ENCODE data around the gene PLXNA4. TPM values are rescaled to one million over a fixed set of nuclear protein-coding genes. Genes with fewer than 3 reads are reported as not detected.

PLXNA4 gene
- total RNA-seq, 1 experiment from 2014 or later, result not detected

- ChIA-PET CTCF (interaction anchor here (0.6 kb wide), 1 partner anchor 17 kb away, joined by 4 read pairs; no protein-coding TSS in a partner anchor), POLR2A (interaction anchor here (0.6 kb wide), 1 partner anchor 1226 kb away, joined by 3 read pairs; no protein-coding TSS in a partner anchor)
- H3K36me3 Mint-ChIP-seq (ENCODE audit: insufficient read depth, unreplicated experiment), result no peaks in the 10 kb centered on the region
- TF ChIP-seq, protein P1, sequence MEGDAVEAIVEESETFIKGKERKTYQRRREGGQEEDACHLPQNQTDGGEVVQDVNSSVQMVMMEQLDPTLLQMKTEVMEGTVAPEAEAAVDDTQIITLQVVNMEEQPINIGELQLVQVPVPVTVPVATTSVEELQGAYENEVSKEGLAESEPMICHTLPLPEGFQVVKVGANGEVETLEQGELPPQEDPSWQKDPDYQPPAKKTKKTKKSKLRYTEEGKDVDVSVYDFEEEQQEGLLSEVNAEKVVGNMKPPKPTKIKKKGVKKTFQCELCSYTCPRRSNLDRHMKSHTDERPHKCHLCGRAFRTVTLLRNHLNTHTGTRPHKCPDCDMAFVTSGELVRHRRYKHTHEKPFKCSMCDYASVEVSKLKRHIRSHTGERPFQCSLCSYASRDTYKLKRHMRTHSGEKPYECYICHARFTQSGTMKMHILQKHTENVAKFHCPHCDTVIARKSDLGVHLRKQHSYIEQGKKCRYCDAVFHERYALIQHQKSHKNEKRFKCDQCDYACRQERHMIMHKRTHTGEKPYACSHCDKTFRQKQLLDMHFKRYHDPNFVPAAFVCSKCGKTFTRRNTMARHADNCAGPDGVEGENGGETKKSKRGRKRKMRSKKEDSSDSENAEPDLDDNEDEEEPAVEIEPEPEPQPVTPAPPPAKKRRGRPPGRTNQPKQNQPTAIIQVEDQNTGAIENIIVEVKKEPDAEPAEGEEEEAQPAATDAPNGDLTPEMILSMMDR (IDR thresholded peaks at IDR 0.05; ENCODE audit: unreplicated experiment), result no peak
- no peak overlapping the region for H3K4me3 Mint-ChIP-seq (ENCODE audit: unreplicated experiment)
- no peak overlapping the region for H3K27ac Mint-ChIP-seq (ENCODE audit: low read depth, unreplicated experiment)
- intact Hi-C loops (cut with micrococcal nuclease), result no loop called here
- no peaks in the 10 kb centered on the region for H3K4me1 Mint-ChIP-seq (ENCODE audit: insufficient read depth, unreplicated experiment)
- DNase-seq (ENCODE audit: unreplicated experiment), result no peak
- peaks cover 7% of the 10 kb centered on the region for H3K9me3 Mint-ChIP-seq (ENCODE audit: unreplicated experiment)
- BruUV-seq (replicated peaks), result no TSS peak
- H3K27me3 Mint-ChIP-seq (ENCODE audit: insufficient read depth, unreplicated experiment), result peaks cover 26% of the 10 kb centered on the region
These were observed 215.1 kb downstream of the PLXNA4 start for GRCh38 chr7:132361146-132361545.

- Mint-ChIP-seq H3K27me3 (ENCODE audit: insufficient read depth, unreplicated experiment) (peaks cover 30% of the 10 kb centered on the region), H3K36me3 (ENCODE audit: insufficient read depth, unreplicated experiment) (no peaks in the 10 kb centered on the region), H3K4me1 (ENCODE audit: insufficient read depth, unreplicated experiment) (no peaks in the 10 kb centered on the region), H3K27ac (ENCODE audit: low read depth, unreplicated experiment) (no peak overlapping the region), H3K4me3 (ENCODE audit: unreplicated experiment) (no peak overlapping the region), H3K9me3 (ENCODE audit: unreplicated experiment) (peaks cover 7% of the 10 kb centered on the region)
- ChIA-PET POLR2A (no interaction called here), CTCF (interaction anchor here (0.8 kb wide), 1 partner anchor 47 kb away, joined by 4 read pairs; no protein-coding TSS in a partner anchor)
- TF ChIP-seq, protein P1 (IDR thresholded peaks at IDR 0.05; ENCODE audit: unreplicated experiment), result no peak
- intact Hi-C loops (cut with micrococcal nuclease), result no loop called here
- no peak for DNase-seq (ENCODE audit: unreplicated experiment)
- no TSS peak for BruUV-seq (replicated peaks)
These were observed 216.5 kb downstream of the PLXNA4 start for GRCh38 chr7:132359743-132360142.

GRCh38 chr7:132355048-132355447 is 221.2 kb downstream of the PLXNA4 start:
- no peaks in the 10 kb centered on the region for H3K36me3 Mint-ChIP-seq (ENCODE audit: insufficient read depth, unreplicated experiment)
- DNase-seq (ENCODE audit: unreplicated experiment), result no peak
- ChIA-PET POLR2A (interaction anchor here (0.7 kb wide), 1 partner anchor 15 kb away, joined by 3 read pairs; no protein-coding TSS in a partner anchor), CTCF (no interaction called here)
- no peak overlapping the region for H3K4me3 Mint-ChIP-seq (ENCODE audit: unreplicated experiment)
- no TSS peak for BruUV-seq (replicated peaks)
- H3K27ac Mint-ChIP-seq (ENCODE audit: low read depth, unreplicated experiment), result no peak overlapping the region
- intact Hi-C loops (cut with micrococcal nuclease), result no loop called here
- H3K4me1 Mint-ChIP-seq (ENCODE audit: insufficient read depth, unreplicated experiment), result no peaks in the 10 kb centered on the region
- H3K27me3 Mint-ChIP-seq (ENCODE audit: insufficient read depth, unreplicated experiment), result peaks cover 56% of the 10 kb centered on the region
- no peaks in the 10 kb centered on the region for H3K9me3 Mint-ChIP-seq (ENCODE audit: unreplicated experiment)
- TF ChIP-seq, protein P1 (IDR thresholded peaks at IDR 0.05; ENCODE audit: unreplicated experiment), result no peak

DNA sequence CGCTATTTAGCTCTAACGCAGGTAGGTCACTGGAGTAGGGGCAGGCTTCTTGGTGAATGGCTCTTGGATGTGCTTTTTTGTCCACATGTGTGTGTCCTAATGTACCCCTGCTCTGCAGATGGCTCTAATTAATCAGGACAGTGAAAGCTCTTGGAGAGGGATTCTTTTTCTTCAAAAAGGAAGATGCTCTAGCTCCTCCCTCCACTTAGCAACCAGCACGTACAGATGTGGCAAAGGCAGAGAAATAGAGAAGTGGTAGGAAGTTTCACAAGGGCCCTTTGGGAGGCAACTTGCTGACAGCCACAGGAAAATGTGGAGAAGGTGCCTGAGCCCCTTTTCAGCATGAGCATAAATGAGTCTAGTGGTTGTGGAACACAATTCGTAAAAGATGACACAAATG is 221.7 kb downstream of the PLXNA4 start:
- no TSS peak for BruUV-seq (replicated peaks)
- ChIA-PET CTCF (no interaction called here), POLR2A (no interaction called here)
- no peak overlapping the region for H3K4me3 Mint-ChIP-seq (ENCODE audit: unreplicated experiment)
- H3K9me3 Mint-ChIP-seq (ENCODE audit: unreplicated experiment), result no peaks in the 10 kb centered on the region
- no peak overlapping the region for H3K27ac Mint-ChIP-seq (ENCODE audit: low read depth, unreplicated experiment)
- intact Hi-C loops (cut with micrococcal nuclease), result no loop called here
- no peaks in the 10 kb centered on the region for H3K36me3 Mint-ChIP-seq (ENCODE audit: insufficient read depth, unreplicated experiment)
- H3K27me3 Mint-ChIP-seq (ENCODE audit: insufficient read depth, unreplicated experiment), result peaks cover 56% of the 10 kb centered on the region
- no peaks in the 10 kb centered on the region for H3K4me1 Mint-ChIP-seq (ENCODE audit: insufficient read depth, unreplicated experiment)
- TF ChIP-seq, protein P1 (IDR thresholded peaks at IDR 0.05; ENCODE audit: unreplicated experiment), result no peak
- no peak for DNase-seq (ENCODE audit: unreplicated experiment)
